B cell (primary cell): ENCODE measurements around the gene ARHGEF26. TPM values are rescaled to one million over a fixed set of nuclear protein-coding genes. Genes with fewer than 3 reads are reported as not detected.

Source experiments
- ATAC-seq: fragments of 200-7000 bp; cut with Tn5 transposase; one replicate; pipeline ENCODE4 v1.10.0; 2021; ENCODE audit warnings: low read depth, mild to moderate bottlenecking, moderate number of reproducible peaks, moderate library complexity
- CTCF ChIA-PET: fragments of 350-600 bp; sonication (Branson Sonifier 250); formaldehyde crosslinking; loops from one replicate; lab custom pipeline; 2021; ENCODE audit warnings: antibody characterized with exemption, inconsistent platforms; lab: Charles Lee
- POLR2A ChIA-PET: fragments of 350-600 bp; sonication (Branson Sonifier 250); formaldehyde crosslinking; loops from one replicate; lab custom pipeline; 2021; ENCODE audit warnings: antibody characterized with exemption; lab: Charles Lee
- DNase-seq: peaks from one replicate; pipeline ENCODE4 v3.0.0; 2013
- H2AFZ ChIP-seq: 2 replicates; pipeline ENCODE4 v1.6.1; 2012; ENCODE audit warnings: mild to moderate bottlenecking, low read depth, low read length; ENCODE audit not compliant: insufficient read depth, poor library complexity, severe bottlenecking
- H3K27ac ChIP-seq, 2 donors: 1 replicate in 1 of 2; 2 replicates in 1 of 2; pipeline ENCODE4 v1.5.1; 2012 to 2013; ENCODE audit warnings: low read length in 2 of 2, mild to moderate bottlenecking in 2 of 2, moderate library complexity in 1 of 2
- H3K27me3 ChIP-seq, 4 experiments: fragments of 200-600 bp in 1 of 4; sonication (generic) in 1 of 4; replicated peaks in 1 of 4; 1 replicate in 2 of 4; 2 replicates in 2 of 4; pipeline versions ENCODE4 v1.6.1 to v1.7.0; 2013 to 2016; ENCODE audit warnings: low read length in 3 of 4, mild to moderate bottlenecking in 2 of 4, mixed read lengths in 1 of 4, moderate library complexity in 1 of 4; ENCODE audit not compliant: insufficient read depth in 4 of 4, control insufficient read depth in 3 of 4; ENCODE audit errors: control extremely low read depth in 1 of 4
- H3K36me3 ChIP-seq, 2 experiments: replicated peaks in 1 of 2; 1 replicate in 1 of 2; 2 replicates in 1 of 2; pipeline versions ENCODE4 v1.6.1 to v1.7.1; 2013; ENCODE audit warnings: low read length in 1 of 2; ENCODE audit not compliant: insufficient read depth in 2 of 2, control insufficient read depth in 1 of 2; ENCODE audit errors: control extremely low read depth in 1 of 2, extremely low read depth in 1 of 2
- H3K4me1 ChIP-seq, 2 donors: fragments of 200-600 bp in 1 of 2; sonication (generic) in 1 of 2; 1 replicate in 1 of 2; 2 replicates in 1 of 2; pipeline versions ENCODE4 v1.5.1 to v1.6.1; 2013 to 2017; ENCODE audit warnings: low read length in 2 of 2; ENCODE audit not compliant: control insufficient read depth in 2 of 2, insufficient read depth in 2 of 2
- H3K4me2 ChIP-seq: replicated peaks from 2 replicates; pipeline ENCODE3; 2012; ENCODE audit warnings: mild to moderate bottlenecking, low read depth, low read length; ENCODE audit not compliant: poor library complexity, severe bottlenecking
- H3K4me3 ChIP-seq, 5 experiments: fragments of 200-600 bp in 1 of 5; sonication (generic) in 1 of 5; 1 replicate in 3 of 5; 2 replicates in 2 of 5; pipeline versions ENCODE4 v1.5.1 to v1.7.0; 2011 to 2016; ENCODE audit warnings: low read length in 4 of 5, mild to moderate bottlenecking in 4 of 5, low read depth in 2 of 5, control low read depth in 1 of 5, moderate library complexity in 1 of 5; ENCODE audit not compliant: insufficient read depth in 1 of 5; ENCODE audit errors: control extremely low read depth in 1 of 5, extremely low read depth in 1 of 5
- H3K79me2 ChIP-seq: fragments of 200-600 bp; sonication (generic); one replicate; pipeline ENCODE4 v1.6.0; 2016; ENCODE audit warnings: low read length; ENCODE audit not compliant: control insufficient read depth, insufficient read depth
- H3K9ac ChIP-seq: fragments of 200-600 bp; sonication (generic); 2 replicates; pipeline ENCODE4 v1.6.1; 2017; ENCODE audit warnings: mild to moderate bottlenecking, low read length, moderate library complexity
- H3K9me3 ChIP-seq, 3 donors: one replicate each; pipeline versions ENCODE4 v1.6.1 to v1.7.1; 2013; ENCODE audit warnings: low read length in 2 of 3; ENCODE audit not compliant: control insufficient read depth in 2 of 3, insufficient read depth in 1 of 3; ENCODE audit errors: control extremely low read depth in 1 of 3
- H4K20me1 ChIP-seq: 2 replicates; pipeline ENCODE4 v1.6.0; 2012; ENCODE audit warnings: mild to moderate bottlenecking, low read length; ENCODE audit not compliant: insufficient read depth, control insufficient read depth, poor library complexity, severe bottlenecking
- H3K27ac Mint-ChIP-seq: one replicate; pipeline ENCODE4 v1.8.0; 2021; ENCODE audit warnings: mixed read lengths
- H3K27me3 Mint-ChIP-seq: one replicate; pipeline ENCODE4 v1.8.0; 2021; ENCODE audit warnings: mixed read lengths
- H3K4me1 Mint-ChIP-seq: one replicate; pipeline ENCODE4 v1.8.0; 2021; ENCODE audit warnings: mixed read lengths
- H3K4me3 Mint-ChIP-seq: one replicate; pipeline ENCODE4 v1.8.0; 2021; ENCODE audit warnings: mixed read lengths
- H3K9me3 Mint-ChIP-seq: one replicate; pipeline ENCODE4 v1.8.0; 2022; ENCODE audit warnings: mixed read lengths; ENCODE audit not compliant: insufficient read depth
- CTCF ChIP-seq: fragments of 200-600 bp; IDR thresholded peaks from one replicate; pipeline ENCODE4 v1.8.0; 2022; ENCODE audit warnings: antibody characterized with exemption, mild to moderate bottlenecking
- EZH2 ChIP-seq: IDR thresholded peaks from 2 replicates; pipeline ENCODE4 v1.6.1; 2012; ENCODE audit warnings: borderline replicate concordance, low read depth, mild to moderate bottlenecking, moderate library complexity, low read length; ENCODE audit not compliant: insufficient read depth, poor library complexity, severe bottlenecking
- WGBS: methylation state at CpG from one replicate; pipeline ENCODE4 v1.1.5; 2013; ENCODE audit warnings: missing lambda C conversion rate; ENCODE audit not compliant: insufficient coverage; 5-methylcytosine and 5-hydroxymethylcytosine counted together
- intact Hi-C: fragments of 100-400 bp; cut with micrococcal nuclease; formaldehyde crosslinking; loops from one replicate; pipeline ENCODE4 v1.10.0; 2022
- polyA plus RNA-seq: library from polyadenylated mRNA; depleted of rRNA; stranded (reverse); fragments of >200 nt; gene quantifications from 2 replicates; pipeline ENCODE4 v1.2.3, GENCODE V29; 2012
- total RNA-seq, 2 donors: library from RNA; stranded (reverse); fragments of 120-200 nt in 1 of 2; gene quantifications; 1 replicate in 1 of 2; 2 replicates in 1 of 2; pipeline versions ENCODE4 v1.2.3 to v1.2.4, GENCODE V29; 2013 to 2022

The ARHGEF26 gene
- total and polyA plus RNA-seq, 2 donors (not counting 1 experiment from before 2014, with no cell fraction given) = not detected

- no peak overlapping the region for H3K4me2 ChIP-seq
- H3K27ac Mint-ChIP-seq = no peak overlapping the region
- H3K9me3 Mint-ChIP-seq = no peaks in the 10 kb centered on the region
- no peaks in the 10 kb centered on the region for H3K36me3 ChIP-seq
- DNase-seq = no peak
- no peaks in the 10 kb centered on the region for H3K79me2 ChIP-seq
- H3K9ac ChIP-seq = no peak overlapping the region
- no peaks in the 10 kb centered on the region for H3K27me3 ChIP-seq
- 100% methylated on average over 1 of the region's 2 CpGs for WGBS
- H4K20me1 ChIP-seq = no peaks in the 10 kb centered on the region
- H3K4me3 ChIP-seq = no peak overlapping the region
- ChIA-PET POLR2A (no interaction called here), CTCF (no interaction called here)
- no peaks in the 10 kb centered on the region for H3K27me3 Mint-ChIP-seq
- no peak overlapping the region for H3K4me3 Mint-ChIP-seq
- no peak for TF ChIP-seq EZH2
- no peak for TF ChIP-seq CTCF
- intact Hi-C loops = no loop called here
- no peak overlapping the region for H2AFZ ChIP-seq
- ATAC-seq = no peak
- no peaks in the 10 kb centered on the region for H3K9me3 ChIP-seq
- H3K4me1 ChIP-seq = no peaks in the 10 kb centered on the region
- H3K4me1 Mint-ChIP-seq = no peaks in the 10 kb centered on the region
- no peak overlapping the region for H3K27ac ChIP-seq
Observed at GRCh38 chr3:154081305-154081704, 39.9 kb upstream of the ARHGEF26 start.

- intact Hi-C loops = no loop called here
- WGBS = 92% methylated on average over 1 of the region's 1 CpG
- Histone ChIP-seq H3K4me3 (no peak overlapping the region), H3K4me1 (no peaks in the 10 kb centered on the region), H3K9me3 (peaks cover 0 to 5% (median 0%) of the 10 kb centered on the region in 3 donors), H3K4me2 (no peak overlapping the region), H3K9ac (no peak overlapping the region), H3K27ac (no peak overlapping the region), H3K79me2 (no peaks in the 10 kb centered on the region), H4K20me1 (no peaks in the 10 kb centered on the region), H3K27me3 (no peaks in the 10 kb centered on the region), H3K36me3 (no peaks in the 10 kb centered on the region), H2AFZ (no peak overlapping the region)
- H3K27ac Mint-ChIP-seq = no peak overlapping the region
- ChIA-PET POLR2A (no interaction called here), CTCF (no interaction called here)
- no peak overlapping the region for H3K4me3 Mint-ChIP-seq
- no peaks in the 10 kb centered on the region for H3K4me1 Mint-ChIP-seq
- ATAC-seq (no peak), DNase-seq (no peak)
- no peaks in the 10 kb centered on the region for H3K27me3 Mint-ChIP-seq
- no peaks in the 10 kb centered on the region for H3K9me3 Mint-ChIP-seq
- TF ChIP-seq CTCF (no peak), EZH2 (no peak)
Observed at GRCh38 chr3:154085071-154085470, 36.1 kb upstream of the ARHGEF26 start.
